Endothelial cell of umbilical vein (primary cell): Measurements from ENCODE around the gene ABI3.

Experiments
- POLR2A ChIP-seq: IDR thresholded peaks from 2 replicates; pipeline ENCODE4 v1.6.1; 2012; ENCODE audit warnings: low read depth, mild to moderate bottlenecking, control low read depth, low read length
- TF ChIP-seq, protein P1 (sequence below), 2 donors: IDR thresholded peaks; 1 replicate in 1 of 2; 2 replicates in 1 of 2; pipeline ENCODE4 v1.5.1; 2011; ENCODE audit warnings: low read length in 2 of 2, mild to moderate bottlenecking in 2 of 2, moderate library complexity in 2 of 2, control low read depth in 1 of 2, inconsistent platforms in 1 of 2, low read depth in 1 of 2; ENCODE audit not compliant: insufficient read depth in 1 of 2; ENCODE audit errors: extremely low read depth in 1 of 2

DNA sequence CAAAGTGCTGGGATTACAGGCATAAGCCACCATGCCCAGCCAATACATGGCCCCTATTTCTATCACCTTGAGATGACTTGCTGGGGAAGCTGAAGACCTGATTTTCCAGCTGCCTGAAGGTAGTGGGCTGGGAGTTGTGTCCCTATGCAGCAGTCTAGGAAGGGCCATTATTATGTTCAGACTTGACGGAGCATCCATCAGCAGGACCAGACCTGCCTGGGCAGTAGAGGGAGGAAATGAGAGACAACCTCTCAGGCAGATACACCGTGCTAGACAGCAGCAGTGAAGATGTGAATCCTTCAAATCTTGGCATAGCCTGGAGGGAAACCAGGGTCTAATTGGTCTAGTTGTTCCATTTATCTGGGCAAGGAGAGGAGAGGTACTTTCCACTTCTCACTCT lies 55.7 kb downstream of the ABI3 start:
- TF ChIP-seq, protein P1, sequence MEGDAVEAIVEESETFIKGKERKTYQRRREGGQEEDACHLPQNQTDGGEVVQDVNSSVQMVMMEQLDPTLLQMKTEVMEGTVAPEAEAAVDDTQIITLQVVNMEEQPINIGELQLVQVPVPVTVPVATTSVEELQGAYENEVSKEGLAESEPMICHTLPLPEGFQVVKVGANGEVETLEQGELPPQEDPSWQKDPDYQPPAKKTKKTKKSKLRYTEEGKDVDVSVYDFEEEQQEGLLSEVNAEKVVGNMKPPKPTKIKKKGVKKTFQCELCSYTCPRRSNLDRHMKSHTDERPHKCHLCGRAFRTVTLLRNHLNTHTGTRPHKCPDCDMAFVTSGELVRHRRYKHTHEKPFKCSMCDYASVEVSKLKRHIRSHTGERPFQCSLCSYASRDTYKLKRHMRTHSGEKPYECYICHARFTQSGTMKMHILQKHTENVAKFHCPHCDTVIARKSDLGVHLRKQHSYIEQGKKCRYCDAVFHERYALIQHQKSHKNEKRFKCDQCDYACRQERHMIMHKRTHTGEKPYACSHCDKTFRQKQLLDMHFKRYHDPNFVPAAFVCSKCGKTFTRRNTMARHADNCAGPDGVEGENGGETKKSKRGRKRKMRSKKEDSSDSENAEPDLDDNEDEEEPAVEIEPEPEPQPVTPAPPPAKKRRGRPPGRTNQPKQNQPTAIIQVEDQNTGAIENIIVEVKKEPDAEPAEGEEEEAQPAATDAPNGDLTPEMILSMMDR (IDR thresholded peaks at IDR 0.05; ENCODE audit: extremely low read depth in 1 of 2, insufficient read depth in 1 of 2, low read depth in 1 of 2, low read length in 2 of 2), result no peak
- no peak for TF ChIP-seq POLR2A
